ELF-1 (cell line): ENCODE data around the gene TNF.
A peak's percentile ranks its signal among the peaks of the same experiment; 100 is the strongest.

Source experiments
- DNase-seq: peaks from one replicate; pipeline ENCODE4 v3.0.0-alpha.2; 2016; ENCODE audit warnings: low read depth, low spot score

Gene TNF

DNA sequence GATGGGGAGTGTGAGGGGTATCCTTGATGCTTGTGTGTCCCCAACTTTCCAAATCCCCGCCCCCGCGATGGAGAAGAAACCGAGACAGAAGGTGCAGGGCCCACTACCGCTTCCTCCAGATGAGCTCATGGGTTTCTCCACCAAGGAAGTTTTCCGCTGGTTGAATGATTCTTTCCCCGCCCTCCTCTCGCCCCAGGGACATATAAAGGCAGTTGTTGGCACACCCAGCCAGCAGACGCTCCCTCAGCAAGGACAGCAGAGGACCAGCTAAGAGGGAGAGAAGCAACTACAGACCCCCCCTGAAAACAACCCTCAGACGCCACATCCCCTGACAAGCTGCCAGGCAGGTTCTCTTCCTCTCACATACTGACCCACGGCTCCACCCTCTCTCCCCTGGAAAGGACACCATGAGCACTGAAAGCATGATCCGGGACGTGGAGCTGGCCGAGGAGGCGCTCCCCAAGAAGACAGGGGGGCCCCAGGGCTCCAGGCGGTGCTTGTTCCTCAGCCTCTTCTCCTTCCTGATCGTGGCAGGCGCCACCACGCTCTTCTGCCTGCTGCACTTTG is at the start of gene TNF:
Gene TNF (plus strand): TSS at position 231 of the 567 bp plus-strand sequence. CDS start 177 bp downstream, at position 408.
- peak; percentile 37 for DNase-seq

DNA sequence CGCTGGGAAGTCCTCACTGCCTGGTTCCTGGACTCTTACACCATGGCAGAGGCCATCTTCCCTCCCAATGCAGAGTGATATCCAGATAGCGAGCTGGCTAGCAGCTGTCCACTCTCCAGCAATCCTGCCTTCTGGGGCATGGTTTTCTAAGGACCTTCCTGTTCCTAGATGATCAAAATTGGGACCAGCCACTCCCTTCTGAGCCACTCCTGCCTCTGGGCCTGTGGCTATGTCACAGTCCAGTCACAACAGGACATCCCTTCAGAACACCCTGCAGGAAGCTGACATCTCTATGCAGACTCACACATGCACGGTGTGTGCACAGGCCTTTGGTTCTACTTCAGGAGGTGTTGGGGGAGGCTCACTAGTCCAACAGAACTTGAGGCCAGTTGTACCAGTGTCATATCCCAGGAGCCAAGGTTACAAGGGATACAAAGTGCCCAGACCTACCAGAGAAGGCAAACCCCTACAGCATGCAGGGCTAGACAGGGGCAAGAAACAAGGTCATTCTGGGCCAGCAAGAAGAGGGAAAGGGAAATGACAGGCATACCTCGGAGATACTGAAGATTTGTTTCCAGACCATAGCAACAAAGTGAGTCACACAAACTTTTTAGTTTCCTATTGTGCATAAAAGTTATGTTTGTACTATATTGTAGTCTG is 49.3 kb upstream of the TNF start:
- no peak for DNase-seq

DNA sequence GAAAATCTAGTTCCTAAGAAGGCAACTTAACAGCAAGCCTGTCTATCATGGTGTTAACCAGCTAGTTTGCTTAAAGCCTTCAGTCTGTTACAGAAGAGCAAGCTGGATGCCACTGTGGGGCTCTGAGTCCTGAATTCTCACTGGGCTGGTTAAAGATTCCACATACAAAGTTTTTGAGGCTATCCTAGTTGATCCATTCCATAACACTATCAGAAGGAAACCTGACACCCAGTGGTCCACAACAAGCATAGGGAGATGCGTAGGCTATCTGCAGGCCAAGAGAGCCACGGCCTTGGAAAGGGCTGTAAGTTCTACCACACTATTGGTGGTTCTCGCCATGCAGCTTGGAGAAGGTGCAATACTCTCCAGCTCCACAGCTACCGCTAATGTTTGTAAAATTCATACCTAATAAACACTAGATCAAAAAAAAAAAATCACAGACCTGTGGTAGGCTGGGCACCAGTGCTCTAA is 47.0 kb upstream of the TNF start:
- no peak for DNase-seq

DNA sequence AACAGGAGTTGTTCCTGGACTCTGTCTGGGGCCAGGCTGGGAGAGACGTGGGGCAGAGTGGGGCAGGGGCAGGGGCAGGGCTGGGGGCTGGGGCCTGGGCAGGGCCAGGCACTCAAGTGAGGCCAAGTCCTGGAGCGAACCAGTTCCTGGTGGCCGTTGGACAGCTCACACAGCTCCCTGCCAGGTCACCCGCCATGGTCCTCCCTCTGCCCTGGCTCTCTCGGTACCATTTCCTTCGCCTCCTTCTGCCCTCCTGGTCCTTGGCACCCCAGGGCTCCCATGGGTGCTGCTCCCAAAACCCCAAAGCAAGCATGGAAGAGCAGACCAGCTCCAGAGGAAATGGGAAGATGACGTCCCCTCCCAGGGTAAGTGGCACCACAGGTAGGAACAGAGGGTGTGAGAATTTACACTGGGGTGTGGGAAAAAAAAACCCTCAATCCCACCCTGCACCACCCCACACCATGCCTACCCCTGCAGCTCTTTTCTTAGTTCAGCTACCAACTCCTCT is 46.5 kb upstream of the TNF start, which contains the start of gene MCCD1:
Gene MCCD1 (plus strand): TSS at position 142 of the 508 bp plus-strand sequence. CDS start 53 bp downstream, at position 195.
- no peak for DNase-seq

DNA sequence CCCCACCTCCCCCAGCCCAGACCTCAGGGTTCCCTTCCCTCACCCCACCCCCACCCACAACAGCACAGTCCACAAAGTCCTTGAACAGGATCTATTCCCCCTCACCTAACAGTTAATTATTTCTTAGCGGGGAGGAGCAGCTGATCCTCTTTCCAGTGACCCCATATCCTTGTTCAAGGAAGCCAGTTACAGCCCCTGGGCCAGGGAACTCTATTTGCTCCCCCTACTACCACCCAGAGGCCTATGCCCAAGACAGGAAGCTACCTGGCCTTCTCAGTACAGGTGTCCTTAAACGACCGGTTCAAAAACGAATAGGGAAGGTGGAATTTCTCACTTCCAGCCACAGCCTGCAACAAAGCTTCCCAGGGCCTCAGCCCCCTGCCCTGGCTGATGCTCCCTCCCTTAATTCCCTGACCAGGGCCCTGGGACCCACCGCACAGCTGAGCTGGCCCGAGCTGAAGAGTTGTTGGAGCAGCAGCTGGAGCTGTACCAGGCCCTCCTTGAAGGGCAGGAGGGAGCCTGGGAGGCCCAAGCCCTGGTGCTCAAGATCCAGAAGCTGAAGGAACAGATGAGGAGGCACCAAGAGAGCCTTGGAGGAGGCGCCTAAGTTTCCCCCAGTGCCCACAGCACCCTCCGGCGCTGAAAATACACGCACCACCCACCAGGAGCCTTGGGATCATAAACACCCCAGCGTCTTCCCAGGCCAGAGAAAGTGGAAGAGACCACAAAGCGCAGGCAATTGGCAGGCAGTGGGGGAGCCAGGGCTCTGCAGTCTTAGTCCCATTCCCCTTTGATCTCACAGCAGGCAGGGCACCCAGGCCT is 45.8 kb upstream of the TNF start:
- DNase-seq = peak; percentile 28

DNA sequence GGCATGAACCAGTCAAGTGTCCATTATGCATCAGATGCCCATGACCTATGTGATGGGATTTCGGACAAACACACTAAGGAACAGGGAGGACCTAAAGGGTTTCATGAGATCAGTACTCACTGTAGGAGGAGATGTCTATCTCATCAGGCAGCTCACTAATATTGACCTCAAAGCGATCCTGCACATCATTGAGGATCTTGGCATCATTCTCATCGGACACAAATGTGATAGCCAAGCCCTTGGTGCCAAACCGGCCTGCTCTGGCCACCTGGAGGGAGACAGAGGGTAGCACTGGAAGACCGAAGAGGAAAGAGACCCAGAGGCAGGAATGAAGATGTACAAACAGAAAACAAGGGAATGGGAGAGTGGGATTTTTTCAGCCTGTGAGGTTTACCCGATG is 44.7 kb upstream of the TNF start:
- DNase-seq = no peak

DNA sequence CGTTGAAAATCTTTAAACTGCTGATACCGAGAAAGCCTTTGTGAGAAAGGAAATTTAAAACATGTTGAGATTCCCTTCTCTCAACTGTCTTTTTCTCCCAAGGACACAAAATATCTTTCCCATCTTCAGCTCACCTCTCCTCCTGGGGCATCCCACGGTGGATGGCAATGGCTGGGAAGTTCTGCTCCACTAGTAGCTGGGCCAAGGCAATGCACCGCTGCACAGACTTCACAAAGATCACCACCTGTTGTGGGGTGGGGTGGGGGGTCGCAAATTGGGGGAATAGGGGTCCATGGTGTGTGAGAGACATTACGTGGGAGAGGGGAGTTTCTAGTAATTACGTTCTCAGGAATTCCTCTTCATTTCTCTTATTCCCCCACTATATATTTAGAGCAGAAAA is 44.2 kb upstream of the TNF start:
- no peak for DNase-seq

DNA sequence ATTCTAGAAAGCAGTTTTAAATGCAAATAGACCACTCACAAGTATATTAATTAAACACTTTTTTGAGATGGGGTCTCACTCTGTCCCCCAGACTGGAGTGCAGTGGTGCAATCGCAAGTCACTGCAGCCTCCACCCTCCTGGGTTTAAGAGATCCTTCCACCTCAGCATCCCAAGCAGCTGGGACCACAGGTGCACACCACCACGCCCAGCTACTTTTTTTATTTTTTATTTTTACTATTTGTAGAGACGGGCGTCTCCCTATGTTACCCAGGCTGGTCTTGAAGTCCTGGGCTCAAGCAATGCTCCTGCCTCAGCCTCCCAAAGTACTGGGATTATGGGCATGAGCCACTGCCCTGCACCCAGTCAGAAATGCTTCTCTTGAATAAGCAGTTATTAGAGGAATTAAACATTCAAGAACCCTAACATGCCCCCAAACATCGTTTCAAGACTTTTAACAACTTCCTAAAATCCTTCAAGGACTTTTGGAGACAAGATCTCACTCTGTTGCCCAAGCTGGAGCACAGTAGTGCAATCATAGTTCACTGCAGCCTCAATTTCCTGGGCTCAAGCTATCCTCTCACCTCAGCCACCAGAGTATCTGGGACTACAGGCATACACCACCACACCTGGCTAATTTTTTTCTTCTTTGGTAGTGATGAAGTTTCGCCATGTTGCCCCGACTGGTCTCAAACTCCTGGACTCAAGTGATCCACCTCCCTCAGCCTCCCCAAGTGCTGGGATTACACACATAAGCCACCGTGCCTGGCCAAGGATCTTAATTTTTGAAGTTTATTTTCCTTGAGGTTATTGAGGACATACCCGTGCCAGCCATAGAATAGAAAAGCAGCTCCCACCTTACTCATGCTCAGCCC is 43.4 kb upstream of the TNF start:
- no peak for DNase-seq

DNA sequence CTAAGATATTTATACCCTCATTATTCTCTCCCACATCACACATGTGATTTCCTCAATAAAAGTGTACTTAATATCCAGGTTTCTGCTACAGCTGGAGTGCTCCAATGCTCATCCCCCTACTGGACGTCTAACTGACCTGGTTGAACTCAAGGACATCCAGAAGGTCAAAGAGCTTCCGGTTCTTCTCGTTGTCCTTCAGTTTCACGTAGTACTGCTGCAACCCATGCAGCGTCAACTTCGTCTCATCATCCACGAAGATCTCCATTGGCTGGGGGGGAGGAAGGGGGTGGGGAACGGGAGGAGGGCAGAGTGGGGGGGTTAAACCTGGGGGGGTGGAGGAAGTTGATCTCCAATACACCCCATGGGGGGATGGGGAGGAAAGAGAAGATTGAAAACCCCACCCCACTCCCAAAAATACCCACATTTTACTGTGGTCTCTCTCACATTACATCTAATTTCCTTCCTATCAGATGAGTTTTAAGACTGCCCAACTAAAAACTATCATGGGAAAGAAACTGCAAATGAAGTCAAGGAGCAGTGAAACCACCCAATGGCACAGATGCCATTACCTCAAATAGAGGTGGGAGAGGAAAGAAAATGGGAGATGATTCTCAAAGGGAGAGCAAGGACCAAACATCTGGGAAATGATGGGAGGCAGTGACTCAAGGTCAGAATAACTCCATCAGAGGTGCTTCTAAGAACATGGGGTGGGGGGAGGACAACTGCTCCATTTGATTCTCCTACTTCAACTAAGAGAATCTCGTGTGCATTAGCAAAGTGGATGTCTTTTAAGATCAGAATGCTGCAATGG is 42.5 kb upstream of the TNF start:
- DNase-seq = no peak

DNA sequence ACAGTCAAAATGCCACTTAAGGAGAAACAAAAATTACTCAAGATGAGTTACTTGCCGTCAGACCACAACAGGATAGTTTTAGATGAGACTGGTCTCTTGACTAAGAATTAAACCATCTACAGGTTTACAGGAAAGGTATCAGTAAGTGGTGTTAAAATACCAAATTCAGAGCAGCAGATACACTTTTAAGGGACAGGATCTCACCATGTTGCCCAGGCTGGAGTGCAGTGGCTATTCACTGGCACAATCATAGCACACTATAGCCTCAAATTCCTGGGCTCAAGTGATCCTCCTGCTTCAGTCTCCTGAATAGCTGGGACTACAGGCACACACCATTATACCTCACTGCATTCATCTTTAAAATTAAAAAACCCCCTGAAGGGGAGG is 41.9 kb upstream of the TNF start:
- no peak for DNase-seq

DNA sequence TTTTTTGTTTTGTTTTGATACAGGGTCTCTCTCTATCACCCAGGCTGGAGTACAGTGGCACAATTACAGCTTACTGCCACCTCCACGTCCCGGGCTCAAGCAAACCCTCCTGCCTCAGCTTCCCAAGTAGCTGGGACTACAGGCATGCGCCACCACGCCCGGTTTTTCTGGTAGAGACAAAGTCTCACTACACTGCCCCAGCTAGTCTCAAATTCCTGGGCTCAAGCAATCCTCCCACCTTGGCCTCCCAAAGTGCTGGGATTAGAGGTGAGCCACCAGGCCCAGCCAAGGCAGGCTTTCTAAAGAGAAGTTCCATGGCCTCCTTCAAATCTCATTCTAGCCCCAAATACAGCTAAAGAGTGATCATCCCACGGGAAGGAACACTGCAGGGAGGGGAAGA is 41.4 kb upstream of the TNF start:
- no peak for DNase-seq

DNA sequence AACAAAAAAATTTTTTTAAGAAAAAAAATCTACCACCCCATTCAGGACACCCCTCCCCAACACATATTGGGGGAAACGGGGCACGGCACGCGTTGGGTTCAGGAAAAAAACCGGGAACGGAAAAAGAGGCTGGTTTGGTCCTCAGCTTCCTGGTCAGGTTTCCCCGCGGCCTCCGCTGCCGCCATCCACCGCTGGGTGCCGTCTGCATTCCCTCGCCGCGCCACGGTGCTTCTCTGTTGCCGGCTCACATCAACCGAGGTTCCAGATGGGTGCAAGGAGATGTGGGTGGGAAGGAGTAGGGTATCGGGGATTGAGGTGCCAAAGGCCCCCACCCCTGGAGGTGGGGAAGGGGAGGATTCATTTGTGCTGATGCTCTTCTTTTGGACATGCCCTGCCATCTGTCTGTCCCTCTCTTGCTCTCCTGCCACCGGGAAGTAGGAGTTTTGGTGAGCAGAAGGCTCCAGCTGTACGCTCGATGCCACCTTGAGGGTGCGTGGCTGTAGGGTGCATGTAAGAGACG is 40.8 kb upstream of the TNF start:
- no peak for DNase-seq

DNA sequence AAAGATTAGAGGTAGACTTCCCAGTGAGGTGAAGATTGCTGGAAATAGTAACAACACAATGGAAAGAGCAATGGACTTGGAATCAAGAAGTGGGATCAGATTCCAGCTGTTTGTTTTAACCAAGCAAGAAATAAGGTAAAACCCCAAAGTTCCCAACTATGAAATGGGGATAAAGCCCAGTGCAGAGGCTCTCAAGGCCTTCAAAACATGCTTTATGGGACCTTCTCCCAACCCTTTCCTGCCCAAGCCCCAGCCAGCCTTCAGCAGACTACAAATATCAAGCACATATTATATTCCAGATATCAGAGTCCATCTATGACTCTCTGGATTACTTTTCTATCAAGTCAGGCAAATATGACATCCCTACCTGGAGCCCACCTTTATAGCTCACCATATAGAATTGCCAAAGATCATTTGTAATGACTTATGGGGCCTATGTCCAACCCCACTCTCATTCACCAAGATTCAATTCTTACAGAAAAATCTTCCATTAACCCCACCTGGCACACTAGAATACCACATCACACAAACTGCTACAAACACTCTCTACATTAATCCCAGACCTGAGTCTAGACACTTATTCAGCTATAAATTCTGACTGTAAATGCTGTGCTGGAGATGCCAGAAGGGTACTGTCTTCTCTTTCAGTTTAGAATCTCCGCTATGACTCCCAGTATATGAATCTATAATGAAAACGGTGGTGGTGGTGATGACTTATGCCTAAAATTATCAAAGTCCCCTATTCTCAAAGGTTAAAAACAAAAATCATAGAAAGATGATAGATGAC is 39.6 kb upstream of the TNF start:
- DNase-seq = no peak

DNA sequence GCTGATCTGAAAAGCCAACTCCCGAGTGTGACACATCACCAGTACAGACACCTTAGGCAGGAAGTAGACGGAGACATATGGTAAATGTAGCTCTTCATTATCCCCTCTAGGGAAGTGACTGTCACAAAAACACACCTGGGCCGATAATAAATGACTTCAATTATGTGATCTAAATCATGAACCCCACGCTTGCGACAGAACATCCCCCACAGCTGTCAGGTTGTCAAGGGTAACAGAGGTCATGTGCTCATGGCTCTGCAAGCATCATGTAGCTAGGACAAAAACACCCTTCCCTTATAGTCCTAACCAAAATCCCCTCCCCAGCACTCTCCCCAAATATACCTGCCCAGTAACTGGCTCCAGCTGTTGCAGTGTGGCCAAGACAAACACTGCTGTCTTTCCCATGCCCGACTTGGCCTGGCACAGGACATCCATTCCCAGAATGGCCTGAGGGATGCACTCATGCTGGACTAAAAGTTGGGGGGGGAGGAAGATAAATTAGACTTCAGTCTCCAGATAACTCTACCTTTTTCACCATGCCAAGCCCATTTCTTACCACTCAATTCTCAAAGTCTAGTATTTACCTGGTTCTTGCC is 36.5 kb upstream of the TNF start:
- no peak for DNase-seq

DNA sequence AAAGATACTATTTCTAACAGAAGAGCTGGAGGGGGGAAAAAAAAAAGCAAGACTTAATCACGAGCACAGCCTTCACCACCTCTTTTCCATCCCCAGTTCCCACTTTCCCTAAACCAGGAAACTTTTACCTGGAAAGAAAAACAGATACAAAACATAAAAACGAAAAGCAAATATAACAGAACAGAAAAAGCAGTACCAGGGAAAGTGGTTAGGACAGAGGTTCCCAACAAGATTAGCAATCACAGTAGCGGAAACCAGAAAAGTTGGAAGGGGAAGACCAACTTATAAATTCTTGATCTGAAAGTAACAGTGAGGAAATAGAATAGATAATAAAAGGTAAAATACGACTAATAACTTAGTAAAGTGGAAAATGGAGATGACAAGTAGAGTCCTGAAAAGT is 34.7 kb upstream of the TNF start:
- DNase-seq = no peak

DNA sequence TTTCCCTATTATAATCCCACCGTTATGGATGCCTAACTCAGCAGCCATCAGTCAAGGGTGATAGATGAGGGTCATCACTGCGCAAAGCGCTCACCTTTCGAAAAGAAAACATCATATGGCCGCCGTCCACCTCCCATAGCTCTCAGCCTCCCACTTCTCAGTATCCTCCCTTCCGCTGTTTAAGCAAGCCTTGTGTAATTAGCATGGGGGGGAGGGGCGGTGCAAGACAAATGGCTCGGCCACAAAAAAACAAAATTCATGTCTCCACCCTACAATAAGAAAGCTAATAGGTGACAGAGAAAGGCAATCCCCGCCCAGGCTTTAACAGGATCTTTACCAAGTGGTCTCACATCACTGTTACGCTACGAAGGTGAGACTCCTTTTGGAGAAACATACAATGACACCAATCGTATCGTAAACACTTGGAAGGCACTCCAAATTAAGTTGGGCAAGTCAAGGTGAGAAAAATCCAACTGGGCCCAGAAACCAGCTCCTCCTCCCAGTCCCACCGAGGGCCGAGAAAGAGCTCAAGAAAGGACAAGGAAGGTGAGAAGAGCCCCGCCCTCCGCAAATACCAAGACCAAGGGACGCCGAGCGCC is 34.2 kb upstream of the TNF start:
- peak; percentile 68 for DNase-seq

DNA sequence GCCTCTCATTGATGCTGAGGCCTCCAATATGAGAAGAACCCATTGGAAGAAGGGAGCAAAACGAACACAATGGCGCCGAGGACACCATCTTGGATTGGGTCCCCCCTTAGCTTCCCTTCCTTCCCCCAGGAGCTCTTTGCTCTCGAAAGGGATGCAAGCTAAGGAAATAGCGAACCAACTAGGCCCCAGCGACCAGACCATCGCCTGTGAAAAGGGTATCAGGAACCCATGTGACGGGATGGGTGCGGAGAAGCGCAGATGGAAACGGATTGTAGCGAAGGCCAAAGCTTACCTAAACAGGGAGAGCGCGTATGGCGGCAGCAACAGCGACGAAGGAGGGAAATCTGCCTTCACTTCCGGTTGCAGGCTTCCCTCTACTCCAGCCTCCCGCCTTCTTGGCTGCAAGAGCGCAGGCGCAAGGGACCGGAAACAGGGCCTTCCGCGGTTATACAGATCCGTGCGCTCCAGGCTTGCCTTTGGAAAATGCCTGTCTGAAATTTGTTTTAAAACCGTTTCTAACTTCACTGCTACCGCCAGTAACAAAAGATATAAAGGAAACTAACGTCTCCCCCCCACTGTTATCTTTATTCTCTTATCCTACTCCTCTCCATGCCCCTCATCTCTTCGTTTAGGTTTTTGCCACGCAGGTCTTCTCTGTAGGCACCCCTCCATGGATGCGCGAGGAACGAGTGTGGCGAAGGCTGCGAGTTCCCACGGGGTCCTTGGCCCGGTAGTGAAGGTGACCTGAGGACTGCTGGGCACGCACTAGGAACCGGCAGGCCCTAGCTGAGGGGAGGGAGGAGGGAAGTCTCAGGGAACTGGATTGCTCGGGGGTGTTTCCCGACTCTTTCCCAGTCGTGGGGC is 33.5 kb upstream of the TNF start, which contains the start of gene DDX39B:
Gene DDX39B (minus strand): TSS at position 346 of the 864 bp plus-strand sequence. CDS start 1,471 bp downstream, outside the sequence.
- peak; percentile 97 for DNase-seq

DNA sequence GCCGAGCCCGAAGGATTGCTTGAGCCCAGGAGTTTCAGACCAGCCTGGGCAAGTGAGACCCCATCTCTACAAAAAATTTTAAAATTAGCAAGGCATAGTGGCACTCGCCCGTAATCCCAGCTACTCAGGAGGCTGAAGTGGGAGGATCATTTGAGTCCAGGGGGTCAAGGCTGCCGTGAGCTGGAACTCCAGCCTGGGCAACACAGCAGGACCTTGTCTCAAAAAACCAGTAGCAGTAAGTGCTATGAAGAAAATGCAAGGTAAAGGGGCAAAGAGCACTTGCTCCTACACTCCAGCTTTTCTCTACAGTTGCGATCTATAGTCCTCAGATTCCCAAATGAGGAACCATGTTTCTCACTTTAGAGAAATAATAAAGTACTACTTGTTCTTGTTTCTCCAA is 31.7 kb upstream of the TNF start:
- no peak for DNase-seq
